Loucy (cell line): ENCODE data around the gene GIMAP8.

Experiments used
- EZH2phosphoT487 ChIP-seq: fragments of 200-600 bp; IDR thresholded peaks from 2 replicates; pipeline ENCODE4 v1.6.1; 2018; ENCODE audit warnings: antibody characterized with exemption, mild to moderate bottlenecking, moderate library complexity, borderline replicate concordance
- TF ChIP-seq, protein P1 (sequence below): fragments of 200-600 bp; sonication (generic); conservative IDR thresholded peaks from 2 replicates; pipeline ENCODE4 v1.5.1; 2014; ENCODE audit warnings: mild to moderate bottlenecking, antibody characterized with exemption, low read length

DNA sequence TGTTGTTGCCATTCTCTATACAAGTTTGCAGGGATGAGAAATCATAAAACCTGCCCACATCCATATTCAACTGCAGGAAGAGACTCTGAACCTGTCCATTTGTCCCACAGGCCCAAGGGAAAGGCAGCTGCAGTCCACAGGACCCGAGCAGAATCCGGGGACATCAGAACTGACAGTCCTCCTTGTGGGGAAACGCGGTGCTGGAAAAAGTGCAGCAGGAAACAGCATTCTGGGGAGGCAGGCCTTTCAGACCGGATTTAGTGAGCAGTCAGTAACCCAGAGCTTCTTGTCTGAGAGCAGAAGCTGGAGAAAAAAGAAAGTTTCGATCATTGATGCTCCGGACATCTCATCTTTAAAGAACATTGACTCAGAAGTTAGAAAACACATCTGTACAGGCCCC, 23.5 kb downstream of the GIMAP8 start:
- TF ChIP-seq, protein P1, sequence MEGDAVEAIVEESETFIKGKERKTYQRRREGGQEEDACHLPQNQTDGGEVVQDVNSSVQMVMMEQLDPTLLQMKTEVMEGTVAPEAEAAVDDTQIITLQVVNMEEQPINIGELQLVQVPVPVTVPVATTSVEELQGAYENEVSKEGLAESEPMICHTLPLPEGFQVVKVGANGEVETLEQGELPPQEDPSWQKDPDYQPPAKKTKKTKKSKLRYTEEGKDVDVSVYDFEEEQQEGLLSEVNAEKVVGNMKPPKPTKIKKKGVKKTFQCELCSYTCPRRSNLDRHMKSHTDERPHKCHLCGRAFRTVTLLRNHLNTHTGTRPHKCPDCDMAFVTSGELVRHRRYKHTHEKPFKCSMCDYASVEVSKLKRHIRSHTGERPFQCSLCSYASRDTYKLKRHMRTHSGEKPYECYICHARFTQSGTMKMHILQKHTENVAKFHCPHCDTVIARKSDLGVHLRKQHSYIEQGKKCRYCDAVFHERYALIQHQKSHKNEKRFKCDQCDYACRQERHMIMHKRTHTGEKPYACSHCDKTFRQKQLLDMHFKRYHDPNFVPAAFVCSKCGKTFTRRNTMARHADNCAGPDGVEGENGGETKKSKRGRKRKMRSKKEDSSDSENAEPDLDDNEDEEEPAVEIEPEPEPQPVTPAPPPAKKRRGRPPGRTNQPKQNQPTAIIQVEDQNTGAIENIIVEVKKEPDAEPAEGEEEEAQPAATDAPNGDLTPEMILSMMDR, result no peak
- no peak for TF ChIP-seq EZH2phosphoT487
